Fibroblast of lung (primary cell): ENCODE results near the gene SLIT3. TPM values are rescaled to one million over a fixed set of nuclear protein-coding genes. Genes with fewer than 3 reads are reported as not detected.

Experiments used
- DNase-seq, 2 donors: peaks; one replicate each; pipeline versions ENCODE4 v3.0.0 to v3.0.0-alpha.2; 2010; ENCODE audit warnings: low read depth in 2 of 2
- H2AFZ ChIP-seq: 2 replicates; pipeline ENCODE4 v1.5.1; 2012; ENCODE audit warnings: low read length, control low read depth, inconsistent platforms
- H3K27ac ChIP-seq: 2 replicates; pipeline ENCODE4 v1.5.1; 2011; ENCODE audit warnings: low read length, control low read depth; ENCODE audit not compliant: insufficient read depth
- H3K27me3 ChIP-seq: 2 replicates; pipeline ENCODE4 v1.5.1; 2011; ENCODE audit warnings: mild to moderate bottlenecking, low read length; ENCODE audit not compliant: control insufficient read depth, insufficient read depth
- H3K36me3 ChIP-seq: 2 replicates; pipeline ENCODE4 v1.5.1; 2011; ENCODE audit warnings: low read length; ENCODE audit not compliant: control insufficient read depth, insufficient read depth
- H3K4me1 ChIP-seq: 2 replicates; pipeline ENCODE4 v1.5.1; 2011; ENCODE audit warnings: low read length; ENCODE audit not compliant: control insufficient read depth, insufficient read depth; ENCODE audit errors: extremely low read depth
- H3K4me2 ChIP-seq: 2 replicates; pipeline ENCODE4 v1.5.1; 2011; ENCODE audit warnings: low read length, control low read depth; ENCODE audit not compliant: insufficient read depth; ENCODE audit errors: extremely low read depth
- H3K4me3 ChIP-seq, 4 experiments: fragments of 200-600 bp in 1 of 4; sonication (generic) in 1 of 4; replicated peaks in 1 of 4; 2 replicates each; pipeline ENCODE4 v1.5.1; 2011 to 2016; ENCODE audit warnings: low read length in 4 of 4, low read depth in 3 of 4, mild to moderate bottlenecking in 3 of 4, control low read depth in 2 of 4, inconsistent platforms in 1 of 4, mixed read lengths in 1 of 4; ENCODE audit not compliant: insufficient read depth in 1 of 4; ENCODE audit errors: control extremely low read depth in 1 of 4
- H3K79me2 ChIP-seq: 2 replicates; pipeline ENCODE4 v1.5.1; 2012; ENCODE audit warnings: mild to moderate bottlenecking, low read length, inconsistent platforms; ENCODE audit not compliant: control insufficient read depth, insufficient read depth
- H3K9ac ChIP-seq: 2 replicates; pipeline ENCODE4 v1.5.1; 2011; ENCODE audit warnings: mild to moderate bottlenecking, low read length, control low read depth; ENCODE audit not compliant: insufficient read depth
- H3K9me3 ChIP-seq: 2 replicates; pipeline ENCODE4 v1.5.1; 2012; ENCODE audit warnings: low read depth, low read length; ENCODE audit not compliant: control insufficient read depth, insufficient read depth
- H4K20me1 ChIP-seq: 2 replicates; pipeline ENCODE4 v1.5.1; 2011; ENCODE audit warnings: low read length; ENCODE audit not compliant: control insufficient read depth, insufficient read depth; ENCODE audit errors: extremely low read depth
- CTCF ChIP-seq, 2 donors: IDR thresholded peaks in 1 of 2; conservative IDR thresholded peaks in 1 of 2; 1 replicate in 1 of 2; 2 replicates in 1 of 2; pipeline ENCODE4 v1.5.1; 2011 to 2012; ENCODE audit warnings: low read length in 2 of 2, control low read depth in 1 of 2, inconsistent platforms in 1 of 2, low read depth in 1 of 2, mild to moderate bottlenecking in 1 of 2
- EZH2 ChIP-seq: IDR thresholded peaks from 2 replicates; pipeline ENCODE4 v1.5.1; 2012; ENCODE audit warnings: low read length, control low read depth, mild to moderate bottlenecking; ENCODE audit errors: missing control alignments
- polyA plus RNA-seq, 2 donors: library from polyadenylated mRNA; depleted of rRNA in 1 of 2; stranded (reverse) in 1 of 2; unstranded in 1 of 2; fragments of >200 nt; gene quantifications; 2 replicates each; pipeline ENCODE4 v1.2.1, GENCODE V29; 2011 to 2012; ENCODE audit warnings: missing spikeins in 1 of 2
- total RNA-seq: library from RNA; depleted of rRNA; stranded (reverse); fragments of >200 nt; gene quantifications from 2 replicates; pipeline ENCODE4 v1.2.1, GENCODE V29; 2014

Gene SLIT3
- total and polyA plus RNA-seq, 2 donors (not counting 1 experiment from before 2014, with no cell fraction given), result 1.6 to 4.6 TPM

GRCh38 chr5:168693297-168693696 lies 607.6 kb downstream of the SLIT3 start:
- H3K4me1 ChIP-seq, result no peaks in the 10 kb centered on the region

GRCh38 chr5:168691891-168692290 lies 609.0 kb downstream of the SLIT3 start:
- Histone ChIP-seq H3K4me1 (no peaks in the 10 kb centered on the region), H3K79me2 (no peaks in the 10 kb centered on the region), H4K20me1 (no peaks in the 10 kb centered on the region), H2AFZ (no peak overlapping the region), H3K9me3 (no peaks in the 10 kb centered on the region), H3K27me3 (no peaks in the 10 kb centered on the region), H3K36me3 (no peaks in the 10 kb centered on the region), H3K4me3 (no peak overlapping the region), H3K27ac (no peak overlapping the region), H3K9ac (no peak overlapping the region), H3K4me2 (no peak overlapping the region)
- TF ChIP-seq CTCF (conservative IDR thresholded peaks at IDR 0.05 in 1 of 2, IDR thresholded peaks at IDR 0.05 in 1 of 2; ENCODE audit: low read depth in 1 of 2, low read length in 2 of 2), result no peak
- TF ChIP-seq EZH2, result no peak
- no peak for DNase-seq

More at GRCh38 chr5:168693297-168693696, 607.6 kb downstream of the SLIT3 start:
- H3K9me3 ChIP-seq, result no peaks in the 10 kb centered on the region
- no peaks in the 10 kb centered on the region for H3K79me2 ChIP-seq
- H3K27me3 ChIP-seq, result peaks cover 4% of the 10 kb centered on the region
- no peak overlapping the region for H3K4me3 ChIP-seq
- H4K20me1 ChIP-seq, result no peaks in the 10 kb centered on the region
- no peak overlapping the region for H3K27ac ChIP-seq
- no peaks in the 10 kb centered on the region for H3K36me3 ChIP-seq
- TF ChIP-seq EZH2 (no peak), CTCF (conservative IDR thresholded peaks at IDR 0.05 in 1 of 2, IDR thresholded peaks at IDR 0.05 in 1 of 2; ENCODE audit: low read depth in 1 of 2, low read length in 2 of 2) (no peak)
- no peak overlapping the region for H3K4me2 ChIP-seq
- no peak overlapping the region for H3K9ac ChIP-seq
- no peak for DNase-seq
- H2AFZ ChIP-seq, result no peak overlapping the region

- no peak for TF ChIP-seq CTCF (conservative IDR thresholded peaks at IDR 0.05 in 1 of 2, IDR thresholded peaks at IDR 0.05 in 1 of 2; ENCODE audit: low read depth in 1 of 2, low read length in 2 of 2)
- TF ChIP-seq EZH2, result no peak
- H3K9ac ChIP-seq, result no peak overlapping the region
- no peaks in the 10 kb centered on the region for H3K36me3 ChIP-seq
- no peak overlapping the region for H3K4me2 ChIP-seq
- no peaks in the 10 kb centered on the region for H3K9me3 ChIP-seq
- H3K79me2 ChIP-seq, result no peaks in the 10 kb centered on the region
- no peaks in the 10 kb centered on the region for H3K27me3 ChIP-seq
- no peaks in the 10 kb centered on the region for H3K4me1 ChIP-seq
- DNase-seq, result no peak
- no peak overlapping the region for H3K27ac ChIP-seq
- no peaks in the 10 kb centered on the region for H4K20me1 ChIP-seq
- no peak overlapping the region for H2AFZ ChIP-seq
- no peak overlapping the region for H3K4me3 ChIP-seq
Observed at GRCh38 chr5:168689260-168689659, 611.7 kb downstream of the SLIT3 start.
